ENCODE data around the gene ARNT2.

ARNT2 gene

DNA sequence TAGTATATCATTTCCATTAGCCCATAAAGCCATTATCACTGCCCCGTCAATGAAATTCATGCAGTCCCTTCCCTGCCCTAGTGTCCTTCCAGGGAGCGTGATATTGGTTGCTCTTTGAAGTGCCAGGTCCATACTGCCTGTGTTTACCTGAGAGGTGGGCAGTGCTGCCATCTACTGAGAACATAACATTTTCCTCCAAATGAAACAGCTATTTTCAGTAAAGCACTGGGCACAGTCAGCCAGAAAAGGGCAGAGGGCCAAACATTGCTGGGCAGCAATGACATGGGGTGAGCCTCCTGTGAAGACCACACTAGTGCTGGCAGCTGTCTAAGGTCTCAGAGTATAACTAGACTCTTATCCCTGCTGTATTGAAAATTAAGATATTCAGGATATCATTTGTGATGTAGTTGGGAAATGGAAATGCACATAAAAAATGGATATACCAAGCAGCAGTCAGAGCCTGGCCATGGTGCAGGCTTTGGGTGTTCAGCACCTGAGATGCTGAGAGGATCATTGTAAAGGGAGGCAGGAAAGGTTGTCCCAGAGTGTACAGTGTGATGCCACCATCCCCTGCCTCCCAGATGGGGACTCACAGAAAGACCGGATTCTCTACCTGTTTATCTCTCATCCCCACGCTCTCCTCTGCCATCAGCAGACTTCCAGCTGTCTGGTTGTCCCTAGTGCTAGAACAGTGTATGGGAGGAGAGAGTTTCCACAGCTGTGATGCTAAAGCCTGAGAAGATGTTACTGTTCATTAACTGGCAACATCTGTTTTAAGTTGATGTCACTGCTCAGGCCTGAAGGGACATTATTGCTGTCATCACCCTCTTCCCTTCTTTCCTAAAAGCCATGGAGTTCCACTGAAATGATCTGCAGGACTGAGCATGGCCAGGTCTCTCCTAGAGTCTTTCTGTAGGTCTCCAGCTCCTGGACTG lies 108.8 kb downstream of the ARNT2 start:
- Histone ChIP-seq H2AFZ (ENCODE audit: low read length) (no peak overlapping the region), H3K27ac (ENCODE audit: low read depth, low read length, poor library complexity, severe bottlenecking) (no peak overlapping the region), H3K9me2 (ENCODE audit: low read depth, low read length) (no peaks in the 10 kb centered on the region), H3K27me3 (ENCODE audit: insufficient read depth, low read length) (no peaks in the 10 kb centered on the region), H3K36me3 (ENCODE audit: insufficient read depth, low read length) (no peaks in the 10 kb centered on the region), H3K79me2 (ENCODE audit: insufficient read depth, low read length) (no peaks in the 10 kb centered on the region), H3F3A (ENCODE audit: insufficient read depth, low read length) (no peaks in the 10 kb centered on the region), H3K9ac (ENCODE audit: low read length) (no peak overlapping the region), H4K20me1 (ENCODE audit: insufficient read depth, low read length) (no peaks in the 10 kb centered on the region), H3K4me2 (ENCODE audit: low read length) (no peak overlapping the region), H3K4me1 (ENCODE audit: insufficient read depth, low read length, severe bottlenecking) (no peaks in the 10 kb centered on the region), H3K4me3 (ENCODE audit: low read depth, low read length, poor library complexity, severe bottlenecking) (no peak overlapping the region), H3K9me3 (ENCODE audit: low read length) (no peaks in the 10 kb centered on the region)
- TF ChIP-seq, protein P1, sequence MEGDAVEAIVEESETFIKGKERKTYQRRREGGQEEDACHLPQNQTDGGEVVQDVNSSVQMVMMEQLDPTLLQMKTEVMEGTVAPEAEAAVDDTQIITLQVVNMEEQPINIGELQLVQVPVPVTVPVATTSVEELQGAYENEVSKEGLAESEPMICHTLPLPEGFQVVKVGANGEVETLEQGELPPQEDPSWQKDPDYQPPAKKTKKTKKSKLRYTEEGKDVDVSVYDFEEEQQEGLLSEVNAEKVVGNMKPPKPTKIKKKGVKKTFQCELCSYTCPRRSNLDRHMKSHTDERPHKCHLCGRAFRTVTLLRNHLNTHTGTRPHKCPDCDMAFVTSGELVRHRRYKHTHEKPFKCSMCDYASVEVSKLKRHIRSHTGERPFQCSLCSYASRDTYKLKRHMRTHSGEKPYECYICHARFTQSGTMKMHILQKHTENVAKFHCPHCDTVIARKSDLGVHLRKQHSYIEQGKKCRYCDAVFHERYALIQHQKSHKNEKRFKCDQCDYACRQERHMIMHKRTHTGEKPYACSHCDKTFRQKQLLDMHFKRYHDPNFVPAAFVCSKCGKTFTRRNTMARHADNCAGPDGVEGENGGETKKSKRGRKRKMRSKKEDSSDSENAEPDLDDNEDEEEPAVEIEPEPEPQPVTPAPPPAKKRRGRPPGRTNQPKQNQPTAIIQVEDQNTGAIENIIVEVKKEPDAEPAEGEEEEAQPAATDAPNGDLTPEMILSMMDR (IDR thresholded peaks at IDR 0.05; ENCODE audit: low read length) = peak; percentile 20; the same call in 1 of the 2 replicates
- TF ChIP-seq EZH2 (IDR thresholded peaks at IDR 0.05; ENCODE audit: borderline replicate concordance, low read length) = no peak

DNA sequence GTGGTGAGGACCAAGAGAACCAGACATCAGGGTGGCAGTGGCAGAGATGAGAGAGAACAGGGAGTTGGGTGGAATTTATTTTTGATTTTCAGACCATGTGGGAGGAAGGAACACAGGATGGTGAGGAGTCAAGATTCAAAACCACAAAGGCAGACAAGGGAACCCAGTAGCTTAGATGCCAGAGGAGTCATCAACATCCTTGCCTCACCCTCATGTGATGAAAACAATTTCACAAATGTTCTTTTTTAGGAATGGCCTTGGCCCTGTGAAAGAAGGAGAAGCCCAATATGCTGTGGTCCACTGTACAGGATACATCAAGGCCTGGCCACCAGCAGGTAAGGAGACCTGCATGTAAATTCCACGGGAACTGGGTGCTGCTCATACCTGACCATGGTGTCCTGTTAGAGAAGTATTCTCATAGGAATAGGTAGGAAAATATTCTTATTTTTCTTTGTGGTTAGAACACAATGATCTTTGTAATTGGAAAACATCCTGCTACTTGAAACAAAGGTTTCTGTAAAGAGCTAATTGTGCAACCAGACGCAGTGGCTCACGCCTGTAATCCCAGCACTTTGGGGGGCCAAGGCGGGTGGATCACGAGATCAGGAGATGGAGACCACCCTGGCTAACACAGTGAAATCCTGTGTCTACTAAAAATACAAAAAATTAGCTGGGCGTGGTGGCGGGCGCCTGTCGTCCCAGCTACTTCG lies 110.0 kb downstream of the ARNT2 start:
- Histone ChIP-seq H3K4me3 (ENCODE audit: low read depth, low read length, poor library complexity, severe bottlenecking) (no peak overlapping the region), H3K4me2 (ENCODE audit: low read length) (no peak overlapping the region), H3K36me3 (ENCODE audit: insufficient read depth, low read length) (no peaks in the 10 kb centered on the region), H3K9me2 (ENCODE audit: low read depth, low read length) (no peaks in the 10 kb centered on the region), H3K9me3 (ENCODE audit: low read length) (no peaks in the 10 kb centered on the region), H3K9ac (ENCODE audit: low read length) (no peak overlapping the region), H2AFZ (ENCODE audit: low read length) (no peak overlapping the region), H3K27me3 (ENCODE audit: insufficient read depth, low read length) (no peaks in the 10 kb centered on the region), H3K27ac (ENCODE audit: low read depth, low read length, poor library complexity, severe bottlenecking) (no peak overlapping the region), H3K79me2 (ENCODE audit: insufficient read depth, low read length) (no peaks in the 10 kb centered on the region), H4K20me1 (ENCODE audit: insufficient read depth, low read length) (no peaks in the 10 kb centered on the region), H3K4me1 (ENCODE audit: insufficient read depth, low read length, severe bottlenecking) (no peaks in the 10 kb centered on the region), H3F3A (ENCODE audit: insufficient read depth, low read length) (no peaks in the 10 kb centered on the region)
- TF ChIP-seq, protein P1 (IDR thresholded peaks at IDR 0.05; ENCODE audit: low read length) = no peak
- TF ChIP-seq EZH2 (IDR thresholded peaks at IDR 0.05; ENCODE audit: borderline replicate concordance, low read length) = no peak

DNA sequence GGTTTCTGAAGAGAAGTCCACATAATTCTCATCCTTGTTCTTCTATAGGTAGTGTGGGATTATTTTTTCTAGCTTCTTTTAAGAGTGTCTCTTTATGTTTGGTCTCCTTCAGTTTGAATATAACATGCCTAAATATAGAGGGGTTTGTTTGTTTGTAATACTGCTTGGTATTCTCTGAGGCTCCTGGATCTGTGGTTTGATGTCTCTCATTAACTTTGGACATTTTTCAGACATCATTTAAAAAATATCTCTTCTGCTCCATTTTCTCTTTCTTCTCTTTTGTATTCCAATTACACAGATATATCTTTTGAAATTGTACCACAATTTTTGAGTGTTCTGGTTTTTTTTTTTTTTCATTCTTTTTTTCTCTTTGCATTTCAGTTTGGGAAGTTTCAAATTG lies 113.1 kb downstream of the ARNT2 start:
- no peaks in the 10 kb centered on the region for H3K27me3 ChIP-seq (ENCODE audit: insufficient read depth, low read length)
- no peaks in the 10 kb centered on the region for H3K36me3 ChIP-seq (ENCODE audit: insufficient read depth, low read length)
- H3K4me1 ChIP-seq (ENCODE audit: insufficient read depth, low read length, severe bottlenecking) = no peaks in the 10 kb centered on the region
- H3K79me2 ChIP-seq (ENCODE audit: insufficient read depth, low read length) = no peaks in the 10 kb centered on the region
- H3K9ac ChIP-seq (ENCODE audit: low read length) = no peak overlapping the region
- no peaks in the 10 kb centered on the region for H4K20me1 ChIP-seq (ENCODE audit: insufficient read depth, low read length)
- H2AFZ ChIP-seq (ENCODE audit: low read length) = no peak overlapping the region
- no peaks in the 10 kb centered on the region for H3F3A ChIP-seq (ENCODE audit: insufficient read depth, low read length)
- H3K9me3 ChIP-seq (ENCODE audit: low read length) = no peaks in the 10 kb centered on the region
- no peaks in the 10 kb centered on the region for H3K9me2 ChIP-seq (ENCODE audit: low read depth, low read length)
- no peak for TF ChIP-seq EZH2 (IDR thresholded peaks at IDR 0.05; ENCODE audit: borderline replicate concordance, low read length)
- TF ChIP-seq, protein P1 (IDR thresholded peaks at IDR 0.05; ENCODE audit: low read length) = no peak
- no peak overlapping the region for H3K4me3 ChIP-seq (ENCODE audit: low read depth, low read length, poor library complexity, severe bottlenecking)
- no peak overlapping the region for H3K27ac ChIP-seq (ENCODE audit: low read depth, low read length, poor library complexity, severe bottlenecking)
- no peak overlapping the region for H3K4me2 ChIP-seq (ENCODE audit: low read length)

Data from OCI-LY1 (cell line).